Embryonic facial prominence (tissue), 1 donor: ENCODE results near the gene TENT4B.
"Not testable (repeated sequence)": the region's sequence is repeated elsewhere in the genome, so short reads cannot be mapped to it uniquely, and the experiment has no call there.

Source experiments
- DNase-seq: peaks from one replicate; pipeline ENCODE4 v3.0.0-alpha.2; 2016; ENCODE audit errors: extremely low spot score

TENT4B gene

GRCh38 chr16:50152807-50153595, at the start of gene TENT4B:
TENT4B (plus strand) TSS chr16:50153306; CDS start chr16:50153622, 316 bp downstream.
- peak; percentile 64 for DNase-seq

- no peak for DNase-seq
Observed at GRCh38 chr16:50103764-50104163, 49.3 kb upstream of the TENT4B start.

- no peak for DNase-seq
Observed at GRCh38 chr16:50114357-50115129, 38.6 kb upstream of the TENT4B start.

GRCh38 chr16:50120711-50121110, 32.4 kb upstream of the TENT4B start:
- no peak for DNase-seq

GRCh38 chr16:50121278-50121677, 31.8 kb upstream of the TENT4B start:
- DNase-seq: no peak

GRCh38 chr16:50121721-50122445, 31.2 kb upstream of the TENT4B start:
- no peak for DNase-seq

GRCh38 chr16:50123417-50123816, 29.7 kb upstream of the TENT4B start:
- no peak for DNase-seq

GRCh38 chr16:50124769-50125168, 28.3 kb upstream of the TENT4B start:
- DNase-seq: no peak

GRCh38 chr16:50126183-50126582, 26.9 kb upstream of the TENT4B start:
- DNase-seq: no peak

- DNase-seq: not testable (repeated sequence)
Observed at GRCh38 chr16:50132571-50132970, 20.5 kb upstream of the TENT4B start.

- DNase-seq: no peak
Observed at GRCh38 chr16:50133214-50133613, 19.9 kb upstream of the TENT4B start.

- no peak for DNase-seq
Observed at GRCh38 chr16:50136399-50136798, 16.7 kb upstream of the TENT4B start.

GRCh38 chr16:50137268-50137667, 15.8 kb upstream of the TENT4B start:
- DNase-seq: no peak

GRCh38 chr16:50139580-50139979, 13.5 kb upstream of the TENT4B start:
- no peak for DNase-seq

- DNase-seq: no peak
Observed at GRCh38 chr16:50144211-50144610, 8.9 kb upstream of the TENT4B start.

GRCh38 chr16:50146479-50147435, 6.3 kb upstream of the TENT4B start:
- no peak for DNase-seq

GRCh38 chr16:50151322-50151721, 1.8 kb upstream of the TENT4B start:
- DNase-seq: no peak

- no peak for DNase-seq
Observed at GRCh38 chr16:50151756-50152155, 1.4 kb upstream of the TENT4B start.

- DNase-seq: no peak
Observed at GRCh38 chr16:50152351-50152806, 727 bp upstream of the TENT4B start.

- no peak for DNase-seq
Observed at GRCh38 chr16:50153596-50154419, 702 bp downstream of the TENT4B start.
